Neuronal stem cell (in vitro differentiated cells): Measurements from ENCODE around the gene RGS14.
"Not testable (repeated sequence)": the region's sequence is repeated elsewhere in the genome, so short reads cannot be mapped to it uniquely, and the experiment has no call there.

Experiments
- DNase-seq: peaks from one replicate; pipeline ENCODE4 v3.0.0-alpha.2; 2013; ENCODE audit warnings: low spot score
- H2AFZ ChIP-seq: one replicate; pipeline ENCODE4 v1.6.1; 2013; ENCODE audit warnings: mild to moderate bottlenecking, low read length, inconsistent platforms
- H2AK5ac ChIP-seq: 2 replicates; pipeline ENCODE4 v1.6.1; 2013; ENCODE audit warnings: low read depth, mild to moderate bottlenecking, inconsistent platforms, low read length, moderate library complexity, mixed read lengths
- H2BK120ac ChIP-seq: 2 replicates; pipeline ENCODE4 v1.6.1; 2013; ENCODE audit warnings: low read depth, mild to moderate bottlenecking, inconsistent platforms, low read length, moderate library complexity, mixed read lengths
- H2BK12ac ChIP-seq: one replicate; pipeline ENCODE4 v1.6.1; 2013; ENCODE audit warnings: low read length, inconsistent platforms
- H2BK15ac ChIP-seq: 2 replicates; pipeline ENCODE4 v1.6.1; 2013; ENCODE audit warnings: mild to moderate bottlenecking, low read length, inconsistent platforms, mixed read lengths
- H2BK5ac ChIP-seq: one replicate; pipeline ENCODE4 v1.6.1; 2013; ENCODE audit warnings: inconsistent platforms, mild to moderate bottlenecking, low read length, moderate library complexity
- H3K14ac ChIP-seq: one replicate; pipeline ENCODE4 v1.6.1; 2013; ENCODE audit warnings: low read length, inconsistent platforms
- H3K18ac ChIP-seq: 2 replicates; pipeline ENCODE4 v1.6.1; 2013; ENCODE audit warnings: low read length, inconsistent platforms
- H3K23ac ChIP-seq: 2 replicates; pipeline ENCODE4 v1.6.1; 2013; ENCODE audit warnings: low read depth, mild to moderate bottlenecking, mixed read lengths, low read length, inconsistent platforms; ENCODE audit not compliant: poor library complexity
- H3K27ac ChIP-seq: replicated peaks from 3 replicates; pipeline ENCODE4 v1.5.1; 2013; ENCODE audit warnings: low read length, inconsistent platforms
- H3K27me3 ChIP-seq, 3 experiments: 2 replicates each; pipeline ENCODE4 v1.6.1; 2013; ENCODE audit warnings: low read length in 3 of 3, mild to moderate bottlenecking in 2 of 3, inconsistent platforms in 1 of 3, low read depth in 1 of 3, mixed read lengths in 1 of 3, moderate library complexity in 1 of 3; ENCODE audit not compliant: control insufficient read depth in 3 of 3, insufficient read depth in 3 of 3
- H3K36me3 ChIP-seq, 2 donors: replicated peaks in 1 of 2; 2 replicates each; pipeline ENCODE4 v1.6.1; 2013; ENCODE audit warnings: low read length in 2 of 2; ENCODE audit not compliant: control insufficient read depth in 2 of 2, insufficient read depth in 2 of 2
- H3K4ac ChIP-seq: 2 replicates; pipeline ENCODE4 v1.6.1; 2013; ENCODE audit warnings: inconsistent platforms, mild to moderate bottlenecking, low read length, moderate library complexity
- H3K4me1 ChIP-seq, 2 donors: 1 replicate in 1 of 2; 2 replicates in 1 of 2; pipeline ENCODE4 v1.6.1; 2013; ENCODE audit warnings: low read length in 2 of 2, low read depth in 1 of 2; ENCODE audit not compliant: control insufficient read depth in 2 of 2, insufficient read depth in 1 of 2
- H3K4me2 ChIP-seq: one replicate; pipeline ENCODE4 v1.6.1; 2013; ENCODE audit warnings: mild to moderate bottlenecking, low read length, inconsistent platforms; ENCODE audit not compliant: insufficient read depth, poor library complexity, severe bottlenecking
- H3K4me3 ChIP-seq, 2 donors: 2 replicates each; pipeline ENCODE4 v1.5.1; 2013; ENCODE audit warnings: low read length in 2 of 2, mild to moderate bottlenecking in 2 of 2, inconsistent platforms in 1 of 2, moderate library complexity in 1 of 2
- H3K79me1 ChIP-seq: one replicate; pipeline ENCODE4 v1.6.1; 2013; ENCODE audit warnings: low read depth, mild to moderate bottlenecking, inconsistent platforms, low read length, moderate library complexity
- H3K9ac ChIP-seq: one replicate; pipeline ENCODE4 v1.6.1; 2013; ENCODE audit warnings: mild to moderate bottlenecking, low read depth, low read length, inconsistent platforms; ENCODE audit not compliant: poor library complexity
- H3K9me3 ChIP-seq, 2 donors: replicated peaks in 1 of 2; 2 replicates each; pipeline versions ENCODE3 to v1.6.1; 2013; ENCODE audit warnings: low read length in 2 of 2, mild to moderate bottlenecking in 2 of 2, inconsistent platforms in 1 of 2, low read depth in 1 of 2, mixed read lengths in 1 of 2, moderate library complexity in 1 of 2; ENCODE audit not compliant: control insufficient read depth in 2 of 2, insufficient read depth in 1 of 2
- H4K8ac ChIP-seq: one replicate; pipeline ENCODE4 v1.6.1; 2013; ENCODE audit warnings: low read depth, mild to moderate bottlenecking, inconsistent platforms, low read length, moderate library complexity
- H4K91ac ChIP-seq: one replicate; pipeline ENCODE4 v1.6.1; 2013; ENCODE audit warnings: low read length, low read depth, mild to moderate bottlenecking, inconsistent platforms; ENCODE audit not compliant: poor library complexity
- WGBS, 2 donors: extraction: QIAGEN DNeasy Blood & Tissue Kit; methylation state at CpG; one replicate each; pipeline ENCODE4 v1.1.7; 2013; ENCODE audit warnings: missing lambda C conversion rate in 2 of 2, mixed read lengths in 1 of 2; ENCODE audit not compliant: insufficient read length in 2 of 2, insufficient replicate concordance in 1 of 2; ENCODE audit errors: extremely low coverage in 2 of 2; 5-methylcytosine and 5-hydroxymethylcytosine counted together

The RGS14 gene

GRCh38 chr5:177358370-177358819, 671 bp downstream of the RGS14 start:
- no peak overlapping the region for H2BK12ac ChIP-seq
- H3K36me3 ChIP-seq = no peaks in the 10 kb centered on the region
- no peak overlapping the region for H3K4me2 ChIP-seq
- H3K9ac ChIP-seq = peak overlapping the region; percentile 27
- H2AK5ac ChIP-seq = peak overlapping the region; percentile 53
- H2BK5ac ChIP-seq = peak overlapping the region; percentile 6
- H3K23ac ChIP-seq = no peak overlapping the region
- H3K79me1 ChIP-seq = no peaks in the 10 kb centered on the region
- WGBS, 2 donors = no CpG with 5 or more reads among the region's 5 CpGs
- no peak overlapping the region for H3K18ac ChIP-seq
- H2AFZ ChIP-seq = peak overlapping the region; percentile 85
- no peaks in the 10 kb centered on the region for H3K9me3 ChIP-seq
- H2BK120ac ChIP-seq = no peak overlapping the region
- H2BK15ac ChIP-seq = no peak overlapping the region
- DNase-seq = no peak
- no peak overlapping the region for H3K14ac ChIP-seq
- peak overlapping the region in 1 of 2 donors; percentile 4 for H3K4me3 ChIP-seq
- H4K8ac ChIP-seq = no peak overlapping the region
- no peak overlapping the region for H3K27ac ChIP-seq
- H3K4ac ChIP-seq = peak overlapping the region; percentile 7
- peaks cover 0 to 12% (median 9%) of the 10 kb centered on the region in 3 experiments for H3K27me3 ChIP-seq
- H3K4me1 ChIP-seq = peaks cover 5 to 42% of the 10 kb centered on the region in 2 donors
- H4K91ac ChIP-seq = no peak overlapping the region

DNA sequence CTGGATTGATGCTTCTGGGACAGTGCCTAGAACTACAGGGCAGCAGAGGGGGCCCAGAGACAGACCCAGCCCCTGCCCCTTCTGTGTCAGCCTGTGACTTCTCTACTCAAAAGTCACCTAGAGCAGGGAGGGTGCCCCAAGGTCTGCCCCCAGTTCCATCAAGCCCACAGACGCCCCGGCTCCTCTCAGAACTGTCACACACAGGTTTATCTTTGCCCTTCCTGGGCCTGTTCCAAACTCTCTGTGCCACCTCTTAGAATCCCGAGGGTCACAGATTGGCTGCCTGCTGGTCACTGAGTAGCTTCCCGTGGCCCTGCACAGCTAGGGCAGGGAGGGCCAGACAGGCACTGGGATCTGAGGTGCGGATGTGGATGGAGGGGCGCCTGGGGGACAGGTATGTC, 1.7 kb downstream of the RGS14 start:
- peaks cover 5 to 45% of the 10 kb centered on the region in 2 donors for H3K4me1 ChIP-seq
- no peak overlapping the region for H3K27ac ChIP-seq
- no peak overlapping the region for H4K8ac ChIP-seq
- no peak overlapping the region for H3K14ac ChIP-seq
- no peak overlapping the region for H2BK120ac ChIP-seq
- no CpG with 5 or more reads among the region's 6 CpGs for whole genome bisulfite sequencing, 2 donors
- H2BK12ac ChIP-seq = no peak overlapping the region
- peaks cover 0 to 13% (median 12%) of the 10 kb centered on the region in 3 experiments for H3K27me3 ChIP-seq
- peak overlapping the region; percentile 39 for H2BK15ac ChIP-seq
- H3K9ac ChIP-seq = no peak overlapping the region
- H2AK5ac ChIP-seq = peak overlapping the region; percentile 11
- no peak overlapping the region for H3K23ac ChIP-seq
- H2AFZ ChIP-seq = no peak overlapping the region
- H3K79me1 ChIP-seq = no peaks in the 10 kb centered on the region
- no peak overlapping the region for H3K18ac ChIP-seq
- H3K9me3 ChIP-seq = no peaks in the 10 kb centered on the region
- DNase-seq = no peak
- H3K36me3 ChIP-seq = no peaks in the 10 kb centered on the region
- H3K4me3 ChIP-seq = no peak overlapping the region
- no peak overlapping the region for H4K91ac ChIP-seq
- H2BK5ac ChIP-seq = no peak overlapping the region
- peak overlapping the region; percentile 58 for H3K4ac ChIP-seq
- no peak overlapping the region for H3K4me2 ChIP-seq

- no peaks in the 10 kb centered on the region for H3K36me3 ChIP-seq
- no peak for DNase-seq
- H3K4me3 ChIP-seq = no peak overlapping the region
- H4K91ac ChIP-seq = no peak overlapping the region
- no peak overlapping the region for H2BK15ac ChIP-seq
- no peak overlapping the region for H3K23ac ChIP-seq
- H3K18ac ChIP-seq = no peak overlapping the region
- H3K4me2 ChIP-seq = no peak overlapping the region
- WGBS, 2 donors = no CpG with 5 or more reads among the region's 3 CpGs
- H3K4ac ChIP-seq = no peak overlapping the region
- H3K9ac ChIP-seq = no peak overlapping the region
- peaks cover 5 to 45% of the 10 kb centered on the region in 2 donors for H3K4me1 ChIP-seq
- H3K27me3 ChIP-seq = peaks cover 0 to 14% (median 12%) of the 10 kb centered on the region in 3 experiments
- H3K9me3 ChIP-seq = no peaks in the 10 kb centered on the region
- H4K8ac ChIP-seq = no peak overlapping the region
- no peaks in the 10 kb centered on the region for H3K79me1 ChIP-seq
- H2AFZ ChIP-seq = no peak overlapping the region
- H2BK5ac ChIP-seq = no peak overlapping the region
- peak overlapping the region; percentile 11 for H2AK5ac ChIP-seq
- no peak overlapping the region for H3K14ac ChIP-seq
- H2BK12ac ChIP-seq = no peak overlapping the region
- H2BK120ac ChIP-seq = no peak overlapping the region
- H3K27ac ChIP-seq = no peak overlapping the region
Observed at GRCh38 chr5:177359860-177360259, 2.1 kb downstream of the RGS14 start.

GRCh38 chr5:177360740-177361139, 3.0 kb downstream of the RGS14 start:
- not testable (repeated sequence) for H3K9ac ChIP-seq, H3K9me3 ChIP-seq, H4K8ac ChIP-seq, H3K79me1 ChIP-seq, H3K23ac ChIP-seq, H2AFZ ChIP-seq, H3K14ac ChIP-seq, H3K4ac ChIP-seq, H3K27ac ChIP-seq, H2BK5ac ChIP-seq, H3K36me3 ChIP-seq, DNase-seq, H3K18ac ChIP-seq, H2BK120ac ChIP-seq, H3K4me2 ChIP-seq, H3K4me3 ChIP-seq, H4K91ac ChIP-seq, H2AK5ac ChIP-seq
- Histone ChIP-seq H3K27me3 (peaks cover 0 to 14% (median 12%) of the 10 kb centered on the region in 3 experiments), H2BK12ac (peak overlapping the region; percentile 14), H2BK15ac (peak overlapping the region; percentile 62), H3K4me1 (peaks cover 7 to 45% of the 10 kb centered on the region in 2 donors)
- WGBS, 2 donors = no CpG with 5 or more reads among the region's 7 CpGs
